GM23338 (cell line): ENCODE measurements around the gene ZBTB6.

ENCODE experiments used
- POLR2AphosphoS5 ChIP-seq: IDR thresholded peaks from 2 replicates; pipeline ENCODE4 v1.6.1; 2016; ENCODE audit warnings: antibody characterized with exemption, low read depth
- TF ChIP-seq, protein P1 (sequence below): IDR thresholded peaks from one replicate; pipeline ENCODE4 v1.6.1; 2018; ENCODE audit warnings: antibody characterized with exemption; ENCODE audit not compliant: unreplicated experiment
- TF ChIP-seq, protein P2 (sequence below), 2 experiments: fragments of 200-600 bp in 1 of 2; sonication (generic) in 1 of 2; conservative IDR thresholded peaks; 2 replicates each; pipeline versions ENCODE4 v1.5.1 to v1.6.1; 2016 to 2017; ENCODE audit warnings: antibody characterized with exemption in 2 of 2, low read depth in 2 of 2, mild to moderate bottlenecking in 2 of 2, moderate library complexity in 1 of 2

- TF ChIP-seq, protein P1, sequence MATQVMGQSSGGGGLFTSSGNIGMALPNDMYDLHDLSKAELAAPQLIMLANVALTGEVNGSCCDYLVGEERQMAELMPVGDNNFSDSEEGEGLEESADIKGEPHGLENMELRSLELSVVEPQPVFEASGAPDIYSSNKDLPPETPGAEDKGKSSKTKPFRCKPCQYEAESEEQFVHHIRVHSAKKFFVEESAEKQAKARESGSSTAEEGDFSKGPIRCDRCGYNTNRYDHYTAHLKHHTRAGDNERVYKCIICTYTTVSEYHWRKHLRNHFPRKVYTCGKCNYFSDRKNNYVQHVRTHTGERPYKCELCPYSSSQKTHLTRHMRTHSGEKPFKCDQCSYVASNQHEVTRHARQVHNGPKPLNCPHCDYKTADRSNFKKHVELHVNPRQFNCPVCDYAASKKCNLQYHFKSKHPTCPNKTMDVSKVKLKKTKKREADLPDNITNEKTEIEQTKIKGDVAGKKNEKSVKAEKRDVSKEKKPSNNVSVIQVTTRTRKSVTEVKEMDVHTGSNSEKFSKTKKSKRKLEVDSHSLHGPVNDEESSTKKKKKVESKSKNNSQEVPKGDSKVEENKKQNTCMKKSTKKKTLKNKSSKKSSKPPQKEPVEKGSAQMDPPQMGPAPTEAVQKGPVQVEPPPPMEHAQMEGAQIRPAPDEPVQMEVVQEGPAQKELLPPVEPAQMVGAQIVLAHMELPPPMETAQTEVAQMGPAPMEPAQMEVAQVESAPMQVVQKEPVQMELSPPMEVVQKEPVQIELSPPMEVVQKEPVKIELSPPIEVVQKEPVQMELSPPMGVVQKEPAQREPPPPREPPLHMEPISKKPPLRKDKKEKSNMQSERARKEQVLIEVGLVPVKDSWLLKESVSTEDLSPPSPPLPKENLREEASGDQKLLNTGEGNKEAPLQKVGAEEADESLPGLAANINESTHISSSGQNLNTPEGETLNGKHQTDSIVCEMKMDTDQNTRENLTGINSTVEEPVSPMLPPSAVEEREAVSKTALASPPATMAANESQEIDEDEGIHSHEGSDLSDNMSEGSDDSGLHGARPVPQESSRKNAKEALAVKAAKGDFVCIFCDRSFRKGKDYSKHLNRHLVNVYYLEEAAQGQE, result no peak
- TF ChIP-seq POLR2AphosphoS5, result no peak
- TF ChIP-seq, protein P2, sequence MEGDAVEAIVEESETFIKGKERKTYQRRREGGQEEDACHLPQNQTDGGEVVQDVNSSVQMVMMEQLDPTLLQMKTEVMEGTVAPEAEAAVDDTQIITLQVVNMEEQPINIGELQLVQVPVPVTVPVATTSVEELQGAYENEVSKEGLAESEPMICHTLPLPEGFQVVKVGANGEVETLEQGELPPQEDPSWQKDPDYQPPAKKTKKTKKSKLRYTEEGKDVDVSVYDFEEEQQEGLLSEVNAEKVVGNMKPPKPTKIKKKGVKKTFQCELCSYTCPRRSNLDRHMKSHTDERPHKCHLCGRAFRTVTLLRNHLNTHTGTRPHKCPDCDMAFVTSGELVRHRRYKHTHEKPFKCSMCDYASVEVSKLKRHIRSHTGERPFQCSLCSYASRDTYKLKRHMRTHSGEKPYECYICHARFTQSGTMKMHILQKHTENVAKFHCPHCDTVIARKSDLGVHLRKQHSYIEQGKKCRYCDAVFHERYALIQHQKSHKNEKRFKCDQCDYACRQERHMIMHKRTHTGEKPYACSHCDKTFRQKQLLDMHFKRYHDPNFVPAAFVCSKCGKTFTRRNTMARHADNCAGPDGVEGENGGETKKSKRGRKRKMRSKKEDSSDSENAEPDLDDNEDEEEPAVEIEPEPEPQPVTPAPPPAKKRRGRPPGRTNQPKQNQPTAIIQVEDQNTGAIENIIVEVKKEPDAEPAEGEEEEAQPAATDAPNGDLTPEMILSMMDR (conservative IDR thresholded peaks at IDR 0.05; ENCODE audit: low read depth in 2 of 2), result no peak
These were observed 9.6 kb upstream of the ZBTB6 start for GRCh38 chr9:122922713-122923112.
